DOHH2 (cell line): ENCODE measurements around the gene MCCC2.
"Not testable (repeated sequence)": the region's sequence is repeated elsewhere in the genome, so short reads cannot be mapped to it uniquely, and the experiment has no call there.

Source experiments
- EZH2phosphoT487 ChIP-seq: fragments of 200-600 bp; sonication (generic); IDR thresholded peaks from 2 replicates; pipeline ENCODE4 v1.6.1; 2017; ENCODE audit warnings: borderline replicate concordance, mild to moderate bottlenecking, antibody characterized with exemption, low read length, moderate library complexity, mixed read lengths
- TF ChIP-seq, protein P1 (sequence below): fragments of 200-600 bp; sonication (generic); IDR thresholded peaks from one replicate; pipeline ENCODE4 v1.5.1; 2014; ENCODE audit warnings: antibody characterized with exemption, mild to moderate bottlenecking, low read depth, low read length; ENCODE audit not compliant: poor library complexity, severe bottlenecking

- not testable (repeated sequence) for TF ChIP-seq EZH2phosphoT487
- TF ChIP-seq, protein P1, sequence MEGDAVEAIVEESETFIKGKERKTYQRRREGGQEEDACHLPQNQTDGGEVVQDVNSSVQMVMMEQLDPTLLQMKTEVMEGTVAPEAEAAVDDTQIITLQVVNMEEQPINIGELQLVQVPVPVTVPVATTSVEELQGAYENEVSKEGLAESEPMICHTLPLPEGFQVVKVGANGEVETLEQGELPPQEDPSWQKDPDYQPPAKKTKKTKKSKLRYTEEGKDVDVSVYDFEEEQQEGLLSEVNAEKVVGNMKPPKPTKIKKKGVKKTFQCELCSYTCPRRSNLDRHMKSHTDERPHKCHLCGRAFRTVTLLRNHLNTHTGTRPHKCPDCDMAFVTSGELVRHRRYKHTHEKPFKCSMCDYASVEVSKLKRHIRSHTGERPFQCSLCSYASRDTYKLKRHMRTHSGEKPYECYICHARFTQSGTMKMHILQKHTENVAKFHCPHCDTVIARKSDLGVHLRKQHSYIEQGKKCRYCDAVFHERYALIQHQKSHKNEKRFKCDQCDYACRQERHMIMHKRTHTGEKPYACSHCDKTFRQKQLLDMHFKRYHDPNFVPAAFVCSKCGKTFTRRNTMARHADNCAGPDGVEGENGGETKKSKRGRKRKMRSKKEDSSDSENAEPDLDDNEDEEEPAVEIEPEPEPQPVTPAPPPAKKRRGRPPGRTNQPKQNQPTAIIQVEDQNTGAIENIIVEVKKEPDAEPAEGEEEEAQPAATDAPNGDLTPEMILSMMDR, result not testable (repeated sequence)
Observed at GRCh38 chr5:71575588-71575987, 11.6 kb upstream of the MCCC2 start.
